GM23338 (cell line): Measurements from ENCODE around the gene GCC1.

Experiments used
- CREB1 ChIP-seq: fragments of 250-450 bp; sonication (Bioruptor Pico); IDR thresholded peaks from 2 replicates; pipeline ENCODE4 v1.5.0; 2020; ENCODE audit warnings: low read depth, mild to moderate bottlenecking, moderate library complexity
- CTCF ChIP-seq, 2 experiments: fragments of 200-600 bp in 1 of 2; sonication (generic) in 1 of 2; conservative IDR thresholded peaks; 2 replicates each; pipeline versions ENCODE4 v1.5.1 to v1.6.1; 2016 to 2017; ENCODE audit warnings: antibody characterized with exemption in 2 of 2, low read depth in 2 of 2, mild to moderate bottlenecking in 2 of 2, moderate library complexity in 1 of 2
- ETS1 ChIP-seq: IDR thresholded peaks from 2 replicates; pipeline ENCODE4 v1.6.1; 2016; ENCODE audit warnings: antibody characterized with exemption
- POLR2AphosphoS5 ChIP-seq: IDR thresholded peaks from 2 replicates; pipeline ENCODE4 v1.6.1; 2016; ENCODE audit warnings: antibody characterized with exemption, low read depth

- TF ChIP-seq CTCF (conservative IDR thresholded peaks at IDR 0.05; ENCODE audit: low read depth in 2 of 2) (no peak), POLR2AphosphoS5 (no peak), CREB1 (no peak), ETS1 (no peak)
Observed at GRCh38 chr7:127591591-127591990, 6.2 kb upstream of the GCC1 start.
